ENCODE results near the gene NWD2.

NWD2 gene

GRCh38 chr4:37443137-37443536, 198.6 kb downstream of the NWD2 start (continued):
- TF ChIP-seq TOX (CRISPR knock-in tag; IDR thresholded peaks at IDR 0.05; ENCODE audit: borderline replicate concordance) (no peak), ZFP3 (CRISPR knock-in tag; IDR thresholded peaks at IDR 0.05) (no peak), ZNF565 (CRISPR knock-in tag; conservative IDR thresholded peaks at IDR 0.05; ENCODE audit: low read depth) (no peak), ZNF70 (CRISPR knock-in tag; IDR thresholded peaks at IDR 0.05) (no peak), SNAI2 (CRISPR knock-in tag; IDR thresholded peaks at IDR 0.05) (no peak), TSHZ2 (CRISPR knock-in tag; IDR thresholded peaks at IDR 0.05) (no peak), TCF4 (CRISPR knock-in tag; IDR thresholded peaks at IDR 0.05; ENCODE audit: borderline replicate concordance) (no peak)

GRCh38 chr4:37445023-37445422, 200.5 kb downstream of the NWD2 start:
- ATAC-seq: no peak
- TF ChIP-seq ISL1 (CRISPR knock-in tag; IDR thresholded peaks at IDR 0.05) (no peak), BACH2 (CRISPR knock-in tag; IDR thresholded peaks at IDR 0.05; ENCODE audit: borderline replicate concordance) (no peak), ESRRG (CRISPR knock-in tag; IDR thresholded peaks at IDR 0.05) (no peak), GLIS3 (CRISPR knock-in tag; IDR thresholded peaks at IDR 0.05) (no peak), ZFP30 (CRISPR knock-in tag; IDR thresholded peaks at IDR 0.05) (no peak), ZNF565 (CRISPR knock-in tag; conservative IDR thresholded peaks at IDR 0.05; ENCODE audit: low read depth) (no peak), ZNF8 (CRISPR knock-in tag; IDR thresholded peaks at IDR 0.05) (no peak), POU6F1 (CRISPR knock-in tag; IDR thresholded peaks at IDR 0.05; ENCODE audit: borderline replicate concordance, low read depth) (no peak), ZFP3 (CRISPR knock-in tag; IDR thresholded peaks at IDR 0.05) (no peak)

- no peak for ATAC-seq
These were observed 201.5 kb downstream of the NWD2 start for GRCh38 chr4:37446016-37446415.

More at GRCh38 chr4:37446016-37446415, 201.5 kb downstream of the NWD2 start:
- no peak for TF ChIP-seq CREB5 (CRISPR knock-in tag; IDR thresholded peaks at IDR 0.05; ENCODE audit: low read depth)
- TF ChIP-seq PATZ1 (CRISPR knock-in tag; IDR thresholded peaks at IDR 0.05; ENCODE audit: borderline replicate concordance): no peak
- TF ChIP-seq ZNF565 (CRISPR knock-in tag; conservative IDR thresholded peaks at IDR 0.05; ENCODE audit: low read depth): no peak
- no peak for TF ChIP-seq TSHZ2 (CRISPR knock-in tag; IDR thresholded peaks at IDR 0.05)
- TF ChIP-seq POU6F1 (CRISPR knock-in tag; IDR thresholded peaks at IDR 0.05; ENCODE audit: borderline replicate concordance, low read depth): no peak
- no peak for TF ChIP-seq ZNF8 (CRISPR knock-in tag; IDR thresholded peaks at IDR 0.05)
- TF ChIP-seq ZFP3 (CRISPR knock-in tag; IDR thresholded peaks at IDR 0.05): no peak
- no peak for TF ChIP-seq ZNF70 (CRISPR knock-in tag; IDR thresholded peaks at IDR 0.05)
- no peak for TF ChIP-seq ZC3H10 (CRISPR knock-in tag; IDR thresholded peaks at IDR 0.05)
- no peak for TF ChIP-seq ESRRG (CRISPR knock-in tag; IDR thresholded peaks at IDR 0.05)
- no peak for TF ChIP-seq ARNTL (CRISPR knock-in tag; IDR thresholded peaks at IDR 0.05; ENCODE audit: borderline replicate concordance, low read depth)
- no peak for TF ChIP-seq OSR1 (CRISPR knock-in tag; IDR thresholded peaks at IDR 0.05)
- TF ChIP-seq CSDC2 (CRISPR knock-in tag; IDR thresholded peaks at IDR 0.05): no peak
- no peak for TF ChIP-seq TOX (CRISPR knock-in tag; IDR thresholded peaks at IDR 0.05; ENCODE audit: borderline replicate concordance)
- no peak for TF ChIP-seq PPARA (CRISPR knock-in tag; IDR thresholded peaks at IDR 0.05; ENCODE audit: borderline replicate concordance)
- TF ChIP-seq RARB (CRISPR knock-in tag; IDR thresholded peaks at IDR 0.05): no peak
- no peak for TF ChIP-seq ISL1 (CRISPR knock-in tag; IDR thresholded peaks at IDR 0.05)

Measured in SK-N-SH treated with all-trans-retinoic acid at 6 μM for 48 hours (cell line).